ENCODE measurements around the gene NFATC2.

- TF ChIP-seq CTCF (conservative IDR thresholded peaks at IDR 0.05; ENCODE audit: low read depth, low read length): no peak
- no peak for TF ChIP-seq POLR2A (IDR thresholded peaks at IDR 0.05; ENCODE audit: low read depth, low read length)
- TF ChIP-seq NFE2L2 (IDR thresholded peaks at IDR 0.05; ENCODE audit: low read depth, low read length): no peak
- TF ChIP-seq FOS (IDR thresholded peaks at IDR 0.05; ENCODE audit: low read depth, low read length): no peak
Measured at GRCh38 chr20:51399006-51399890, 143.3 kb downstream of the NFATC2 start.

Data from IMR-90 (cell line).